ENCODE data around the gene ACTN1. TPM values are rescaled to one million over a fixed set of nuclear protein-coding genes. Genes with fewer than 3 reads are reported as not detected.

ACTN1 gene
- total RNA-seq, 4 donors from 2014 or later, result 40.3 to 585 (median 80.1) TPM

DNA sequence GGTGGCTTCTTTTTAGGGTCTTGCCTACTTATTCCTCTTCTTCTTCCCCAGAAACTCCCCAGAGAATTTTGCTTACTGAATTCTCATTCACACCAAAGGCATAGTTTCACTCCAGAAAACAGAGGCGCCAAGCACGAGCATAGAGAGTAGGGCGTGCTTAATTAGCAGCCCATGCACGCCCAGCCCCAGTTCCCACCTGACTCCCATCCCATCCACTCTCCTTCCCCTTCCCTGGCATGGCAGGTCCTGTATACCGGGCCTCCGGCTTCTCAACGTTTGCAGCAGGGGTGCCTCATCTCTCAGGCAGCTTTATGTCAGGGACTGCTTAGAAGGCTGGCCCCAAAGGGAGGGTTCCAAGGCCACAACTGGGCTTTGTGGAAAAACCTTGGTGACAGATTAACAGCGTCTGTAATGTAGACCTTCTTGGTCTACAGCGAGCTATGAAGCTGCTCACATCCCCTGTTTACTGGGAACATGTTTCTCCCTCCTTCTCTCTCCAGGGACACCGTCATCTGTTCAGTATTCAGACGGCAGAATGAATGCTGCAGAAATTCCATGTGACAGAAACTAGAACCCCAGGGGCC, 62.7 kb downstream of the ACTN1 start:
- Histone ChIP-seq H3K27ac (peak overlapping the region in 1 of 4 donors; percentile 43), H3K4me3 (no peak overlapping the region), H3K9me3 (no peaks in the 10 kb centered on the region), H3K36me3 (peaks cover 0 to 15% (median 0%) of the 10 kb centered on the region in 3 donors), H3K4me1 (peaks cover 0 to 5% (median 0%) of the 10 kb centered on the region in 4 donors), H3K27me3 (no peaks in the 10 kb centered on the region)
- TF ChIP-seq, protein P1, sequence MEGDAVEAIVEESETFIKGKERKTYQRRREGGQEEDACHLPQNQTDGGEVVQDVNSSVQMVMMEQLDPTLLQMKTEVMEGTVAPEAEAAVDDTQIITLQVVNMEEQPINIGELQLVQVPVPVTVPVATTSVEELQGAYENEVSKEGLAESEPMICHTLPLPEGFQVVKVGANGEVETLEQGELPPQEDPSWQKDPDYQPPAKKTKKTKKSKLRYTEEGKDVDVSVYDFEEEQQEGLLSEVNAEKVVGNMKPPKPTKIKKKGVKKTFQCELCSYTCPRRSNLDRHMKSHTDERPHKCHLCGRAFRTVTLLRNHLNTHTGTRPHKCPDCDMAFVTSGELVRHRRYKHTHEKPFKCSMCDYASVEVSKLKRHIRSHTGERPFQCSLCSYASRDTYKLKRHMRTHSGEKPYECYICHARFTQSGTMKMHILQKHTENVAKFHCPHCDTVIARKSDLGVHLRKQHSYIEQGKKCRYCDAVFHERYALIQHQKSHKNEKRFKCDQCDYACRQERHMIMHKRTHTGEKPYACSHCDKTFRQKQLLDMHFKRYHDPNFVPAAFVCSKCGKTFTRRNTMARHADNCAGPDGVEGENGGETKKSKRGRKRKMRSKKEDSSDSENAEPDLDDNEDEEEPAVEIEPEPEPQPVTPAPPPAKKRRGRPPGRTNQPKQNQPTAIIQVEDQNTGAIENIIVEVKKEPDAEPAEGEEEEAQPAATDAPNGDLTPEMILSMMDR (IDR thresholded peaks at IDR 0.05), result no peak
- TF ChIP-seq POLR2A (IDR thresholded peaks at IDR 0.05), result no peak
- DNase-seq, result no peak

DNA sequence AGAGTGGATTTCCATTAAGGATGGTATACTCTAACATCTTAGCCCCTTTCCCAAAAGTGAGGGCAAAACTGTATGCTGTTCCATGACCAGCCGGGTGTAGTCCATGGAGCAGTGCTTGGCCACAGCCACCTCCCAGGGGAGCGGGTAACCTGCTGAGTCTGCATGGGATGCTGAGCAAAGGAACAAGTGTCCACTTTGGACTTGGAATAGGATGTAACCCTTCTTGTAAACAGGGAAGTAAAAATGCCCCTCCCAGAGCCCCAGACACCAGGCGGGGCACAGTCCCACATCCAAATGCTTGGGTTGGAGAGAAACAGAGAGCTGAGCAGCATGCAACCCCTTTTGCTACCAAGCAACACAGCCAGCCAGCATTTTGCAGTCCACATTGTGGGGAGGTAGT, 65.6 kb downstream of the ACTN1 start:
- peaks cover 0 to 5% (median 0%) of the 10 kb centered on the region in 4 donors for H3K4me1 ChIP-seq
- no peak for DNase-seq

GRCh38 chr14:68911594-68912227, 67.4 kb downstream of the ACTN1 start:
- H3K27me3 ChIP-seq, result no peaks in the 10 kb centered on the region
- DNase-seq, result peak; percentile 50 to 81 (median 70)
- no peaks in the 10 kb centered on the region for H3K9me3 ChIP-seq
- H3K36me3 ChIP-seq, result peaks cover 0 to 6% (median 0%) of the 10 kb centered on the region in 3 donors
- H3K27ac ChIP-seq, result peak overlapping the region in 1 of 4 donors; percentile 47
- H3K4me3 ChIP-seq, result no peak overlapping the region
- no peak for TF ChIP-seq POLR2A (IDR thresholded peaks at IDR 0.05)
- TF ChIP-seq, protein P1 (IDR thresholded peaks at IDR 0.05), result peak; percentile 71 to 95 (median 91)
- H3K4me1 ChIP-seq, result peaks cover 0 to 5% (median 0%) of the 10 kb centered on the region in 4 donors

More for the DNA sequence above, 65.6 kb downstream of the ACTN1 start:
- H3K27ac ChIP-seq, result no peak overlapping the region
- peaks cover 0 to 6% (median 0%) of the 10 kb centered on the region in 3 donors for H3K36me3 ChIP-seq
- no peak for TF ChIP-seq POLR2A (IDR thresholded peaks at IDR 0.05)
- TF ChIP-seq, protein P1 (IDR thresholded peaks at IDR 0.05), result no peak
- no peak overlapping the region for H3K4me3 ChIP-seq
- H3K27me3 ChIP-seq, result no peaks in the 10 kb centered on the region
- no peaks in the 10 kb centered on the region for H3K9me3 ChIP-seq

DNA sequence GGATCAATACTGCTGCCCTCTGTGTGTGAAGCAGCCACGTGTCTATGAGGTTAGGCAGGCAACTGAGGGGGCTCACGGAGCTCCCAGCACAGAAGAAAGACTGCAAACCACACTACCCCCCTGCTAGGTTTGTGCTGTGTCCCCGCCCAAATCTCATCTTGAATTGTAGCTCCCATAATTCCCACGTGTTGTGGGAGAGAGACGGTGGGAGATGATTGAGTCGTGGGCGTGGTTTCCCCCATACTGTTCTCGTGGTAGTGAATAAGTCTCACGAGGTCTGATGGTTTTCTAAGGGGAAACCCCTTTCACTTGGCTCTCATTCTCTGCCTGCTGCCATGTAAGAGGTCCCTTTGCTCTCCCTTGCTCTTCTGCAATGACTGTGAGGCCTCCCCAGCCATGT, 68.6 kb downstream of the ACTN1 start:
- no peaks in the 10 kb centered on the region for H3K27me3 ChIP-seq
- no peak overlapping the region for H3K27ac ChIP-seq
- no peak overlapping the region for H3K4me3 ChIP-seq
- no peaks in the 10 kb centered on the region for H3K9me3 ChIP-seq
- TF ChIP-seq, protein P1 (IDR thresholded peaks at IDR 0.05), result no peak
- no peak for TF ChIP-seq POLR2A (IDR thresholded peaks at IDR 0.05)
- peaks cover 0 to 6% (median 0%) of the 10 kb centered on the region in 3 donors for H3K36me3 ChIP-seq
- DNase-seq, result peak in 1 of 3 donors; percentile 8
- H3K4me1 ChIP-seq, result peaks cover 0 to 5% (median 0%) of the 10 kb centered on the region in 4 donors

DNA sequence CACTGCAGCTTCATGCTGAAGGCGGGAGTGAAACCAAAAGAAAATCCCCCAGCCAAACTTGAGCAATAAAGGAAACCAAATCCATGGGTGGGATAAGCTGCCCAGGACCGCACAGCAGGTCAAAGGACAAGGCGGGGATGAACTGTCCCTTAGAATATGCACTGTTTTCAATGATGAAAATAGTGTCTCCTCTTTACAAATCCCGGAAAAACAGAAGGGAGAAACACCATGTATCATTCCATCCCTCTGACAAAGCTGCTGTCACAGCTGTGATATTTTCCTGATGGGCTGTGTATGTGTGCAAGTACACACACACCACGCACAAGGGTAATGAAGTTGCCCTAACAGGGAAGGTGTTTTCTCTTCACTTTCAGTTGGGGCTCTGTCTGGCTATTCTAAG, 70.3 kb downstream of the ACTN1 start:
- Histone ChIP-seq H3K27ac (peak overlapping the region in 1 of 4 donors; percentile 43), H3K36me3 (peaks cover 0 to 18% (median 0%) of the 10 kb centered on the region in 3 donors), H3K4me1 (peaks cover 0 to 5% (median 0%) of the 10 kb centered on the region in 4 donors), H3K4me3 (no peak overlapping the region), H3K27me3 (no peaks in the 10 kb centered on the region), H3K9me3 (no peaks in the 10 kb centered on the region)
- TF ChIP-seq, protein P1 (IDR thresholded peaks at IDR 0.05), result no peak
- TF ChIP-seq POLR2A (IDR thresholded peaks at IDR 0.05), result no peak
- no peak for DNase-seq
